HepG2 (cell line): ENCODE measurements around the gene HIF3A. TPM values are rescaled to one million over a fixed set of nuclear protein-coding genes. Genes with fewer than 3 reads are reported as not detected.

Experiments used
- ATAC-seq: fragments of 200-7000 bp; cut with Tn5 transposase; 3 replicates; pipeline ENCODE4 v1.9.1; 2020; ENCODE audit warnings: mild to moderate bottlenecking, moderate library complexity
- BruUV-seq: library from RNA; stranded (reverse); fragments of 400-500 nt; replicated peaks from 2 replicates; lab custom pipeline; 2021; lab: Mats Ljungman, UMichigan
- CTCF ChIA-PET: fragments of 300-600 bp; formaldehyde crosslinking; extraction: SDS; loops from one replicate; lab custom pipeline; 2021; ENCODE audit warnings: low total read pairs, inconsistent platforms, low intra/inter-chr PET ratio; lab: Yijun Ruan, JAX
- POLR2A ChIA-PET: fragments of 350-600 bp; sonication (Branson Sonifier 250); formaldehyde crosslinking; loops from one replicate; lab custom pipeline; 2020; ENCODE audit warnings: antibody characterized with exemption, inconsistent platforms; lab: Yijun Ruan, JAX
- DNase-seq: peaks from one replicate; pipeline ENCODE4 v3.0.0-alpha.2; 2015; ENCODE audit warnings: low spot score
- FAIRE-seq: peaks from 3 replicates; lab custom pipeline; 2011; peaks lifted over from hg19 to GRCh38; lab: Jason Lieb, UNC
- H2AFZ ChIP-seq: one replicate; pipeline ENCODE4 v1.6.1; 2011; ENCODE audit warnings: low read length, inconsistent platforms
- H3K27ac ChIP-seq: fragments of 300-600 bp; 3 replicates; pipeline ENCODE4 v1.8.0; 2011; ENCODE audit warnings: mixed run types, mild to moderate bottlenecking, mixed read lengths, low read length, inconsistent platforms; ENCODE audit not compliant: insufficient read depth; ENCODE audit errors: extremely low read length
- H3K27me3 ChIP-seq, 2 experiments: fragments of 200-600 bp in 1 of 2; 2 replicates in 1 of 2; 3 replicates in 1 of 2; pipeline versions ENCODE4 v1.6.0 to v1.8.0; 2011; ENCODE audit warnings: low read length in 2 of 2, mild to moderate bottlenecking in 2 of 2, moderate library complexity in 2 of 2, inconsistent platforms in 1 of 2; ENCODE audit not compliant: insufficient read depth in 2 of 2, control insufficient read depth in 1 of 2
- H3K36me3 ChIP-seq, 2 experiments: fragments of 200-600 bp in 1 of 2; replicated peaks in 1 of 2; 2 replicates in 1 of 2; 3 replicates in 1 of 2; pipeline versions ENCODE4 v1.5.1 to v1.8.0; 2011; ENCODE audit warnings: low read length in 2 of 2, inconsistent platforms in 1 of 2; ENCODE audit not compliant: insufficient read depth in 2 of 2, control insufficient read depth in 1 of 2
- H3K4me1 ChIP-seq: 2 replicates; pipeline ENCODE4 v1.5.1; 2012; ENCODE audit warnings: low read length, inconsistent platforms; ENCODE audit not compliant: insufficient read depth
- H3K4me2 ChIP-seq: 2 replicates; pipeline ENCODE4 v1.6.0; 2011; ENCODE audit warnings: low read depth, low read length, inconsistent platforms
- H3K4me3 ChIP-seq, 3 experiments: fragments of 200-600 bp in 1 of 3; sonication (generic), shearing (Covaris generic) in 1 of 3; replicated peaks in 1 of 3; 2 replicates each; pipeline ENCODE4 v1.5.1; 2011 to 2016; ENCODE audit warnings: low read length in 3 of 3, inconsistent platforms in 2 of 3, low read depth in 2 of 3, mild to moderate bottlenecking in 2 of 3, control low read depth in 1 of 3, mixed read lengths in 1 of 3; ENCODE audit not compliant: insufficient read depth in 1 of 3
- H3K79me2 ChIP-seq: one replicate; pipeline ENCODE4 v1.6.1; 2011; ENCODE audit warnings: low read length, inconsistent platforms; ENCODE audit not compliant: insufficient read depth
- H3K9ac ChIP-seq: 2 replicates; pipeline ENCODE4 v1.6.0; 2011; ENCODE audit warnings: mild to moderate bottlenecking, low read depth, low read length, inconsistent platforms; ENCODE audit not compliant: insufficient read depth
- H3K9me3 ChIP-seq: 2 replicates; pipeline ENCODE4 v1.5.1; 2012; ENCODE audit warnings: mild to moderate bottlenecking, low read length
- H4K20me1 ChIP-seq: 2 replicates; pipeline ENCODE4 v1.6.0; 2011; ENCODE audit warnings: inconsistent platforms, mild to moderate bottlenecking, low read length, moderate library complexity; ENCODE audit not compliant: insufficient read depth
- ASH2L ChIP-seq: fragments of 300-600, 200-600 bp; sonication (generic); IDR thresholded peaks from 2 replicates; pipeline ENCODE4 v1.7.0; 2017; ENCODE audit warnings: low read depth, mild to moderate bottlenecking, moderate library complexity, mixed read lengths, low read length; ENCODE audit not compliant: insufficient read length
- ESRRA ChIP-seq: sonication (generic); formaldehyde crosslinking; IDR thresholded peaks from 2 replicates; pipeline ENCODE4 v1.5.1; 2020; ENCODE audit warnings: mild to moderate bottlenecking, low read depth, missing genetic modification reagents
- HCFC1 ChIP-seq: fragments of 150-350 bp; IDR thresholded peaks from 2 replicates; pipeline ENCODE4 v1.6.1; 2014; ENCODE audit warnings: low read depth, low read length
- HNRNPK ChIP-seq: fragments of 200-400 bp; formaldehyde crosslinking; IDR thresholded peaks from 2 replicates; pipeline ENCODE4 v1.6.1; 2018; ENCODE audit warnings: low read length, low read depth, moderate library complexity, mild to moderate bottlenecking; ENCODE audit not compliant: poor library complexity, severe bottlenecking
- IRF1 ChIP-seq: sonication (generic); formaldehyde crosslinking; IDR thresholded peaks from 2 replicates; pipeline ENCODE4 v1.4.0; 2020; ENCODE audit warnings: low read depth, mild to moderate bottlenecking, missing genetic modification reagents
- ZNF329 ChIP-seq: sonication (generic); formaldehyde crosslinking; IDR thresholded peaks from 2 replicates; pipeline ENCODE4 v1.9.0; 2021; ENCODE audit warnings: low read depth, mild to moderate bottlenecking, missing genetic modification reagents
- ZNF580 ChIP-seq: IDR thresholded peaks from 2 replicates; pipeline ENCODE4 v1.6.1; 2016; ENCODE audit warnings: low read depth, borderline replicate concordance
- ZNF790 ChIP-seq: sonication (generic); formaldehyde crosslinking; IDR thresholded peaks from 2 replicates; pipeline ENCODE4 v1.8.0; 2022; ENCODE audit warnings: missing genetic modification reagents, mild to moderate bottlenecking, borderline replicate concordance
- WGBS: methylation state at CpG from one replicate; pipeline ENCODE4 v1.1.6; 2017; ENCODE audit warnings: low lambda C conversion rate; 5-methylcytosine and 5-hydroxymethylcytosine counted together
- in situ Hi-C: cut with HindIII; loops from 2 replicates; pipeline ENCODE4 v1.10.0; 2017; ENCODE audit warnings: low pct_unique_long_range_greater_than_20kb; ENCODE audit not compliant: extremely low pct_ligation_motif_present
- intact Hi-C: fragments of 100-400 bp; cut with micrococcal nuclease; formaldehyde crosslinking; loops from one replicate; pipeline ENCODE4 v1.10.0; 2022; ENCODE audit not compliant: unreplicated experiment
- polyA plus RNA-seq, 8 experiments: library from polyadenylated mRNA; depleted of rRNA in 3 of 8; stranded (reverse) in 7 of 8; unstranded in 1 of 8; fragments of >200 nt; fragmentation: Illumina TruSeq in 4 of 8; extraction: Trizol in 4 of 8; gene quantifications; 2 replicates each; pipeline versions ENCODE4 v1.2.1 to v1.2.3, GENCODE V29; 2011 to 2016; ENCODE audit warnings: low read depth in 4 of 8, missing spikeins in 1 of 8, mixed read lengths in 1 of 8; ENCODE audit not compliant: insufficient read depth in 1 of 8
- total RNA-seq, 5 experiments: library from RNA; depleted of rRNA; stranded (reverse); fragments of >200 nt; fragmentation: Illumina TruSeq; extraction: Trizol; gene quantifications; 2 replicates each; pipeline ENCODE4 v1.2.3, GENCODE V29; 2016; ENCODE audit warnings: low read depth in 1 of 5

The HIF3A gene
- total and polyA plus RNA-seq, 2 of the 13 experiments (the other 11 are each of a cell fraction or from before 2014, with no cell fraction given) = 0.09 to 0.22 TPM

DNA sequence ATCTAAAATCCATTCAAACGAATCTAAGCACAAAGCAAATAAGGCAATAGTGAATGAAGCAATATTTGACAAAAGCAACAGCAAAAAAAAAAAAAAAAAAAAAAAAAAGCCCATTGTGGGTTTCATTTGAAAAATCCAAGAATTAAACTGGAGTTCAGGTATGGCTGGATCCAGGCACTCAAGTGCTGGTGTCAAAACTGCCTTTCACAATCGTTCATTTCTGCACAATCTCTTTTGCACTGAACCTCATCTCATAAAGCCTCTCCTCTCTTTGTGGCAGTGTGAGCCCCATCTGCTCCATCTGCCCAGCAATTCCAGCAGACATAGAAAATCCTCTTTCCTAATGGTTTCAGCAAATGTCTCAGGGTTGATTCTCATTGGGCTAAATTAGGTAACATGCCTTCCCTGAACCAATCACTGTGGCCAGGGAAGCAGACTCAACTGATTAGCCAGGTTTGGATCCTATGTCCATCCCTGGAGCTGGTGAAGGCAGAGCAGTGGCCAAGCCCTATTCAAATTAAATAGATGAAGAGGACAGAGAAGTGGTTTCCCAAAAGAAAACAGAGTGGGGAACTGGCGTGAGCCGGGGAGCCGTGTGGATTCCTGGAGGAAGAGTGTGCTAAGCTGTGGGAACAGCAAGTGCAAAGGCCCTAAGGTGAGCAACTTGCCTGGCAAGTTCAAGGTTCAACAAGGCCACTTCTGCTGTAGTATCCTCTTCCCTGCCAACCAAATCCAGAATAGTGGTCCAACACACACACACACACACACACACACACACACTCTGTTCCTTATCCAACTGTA, 1.2 kb upstream of the HIF3A start:
- DNase-seq (no peak), ATAC-seq (no peak), FAIRE-seq (no peak)
- 0% methylated on average over 5 of the region's 5 CpGs for WGBS
- ChIA-PET CTCF (no interaction called here), POLR2A (no interaction called here)
- Histone ChIP-seq H3K4me3 (no peak overlapping the region), H4K20me1 (no peaks in the 10 kb centered on the region), H3K9ac (no peak overlapping the region), H3K27ac (no peak overlapping the region), H3K9me3 (no peaks in the 10 kb centered on the region), H3K27me3 (peaks cover 0 to 6% of the 10 kb centered on the region in 2 experiments; a peak in 1 of 5 replicates), H3K79me2 (no peaks in the 10 kb centered on the region), H3K4me1 (peaks cover 47% of the 10 kb centered on the region), H3K36me3 (no peaks in the 10 kb centered on the region), H2AFZ (no peak overlapping the region), H3K4me2 (no peak overlapping the region)
- peak; percentile 97 for TF ChIP-seq ZNF329 (CRISPR knock-in tag)
- no peak for TF ChIP-seq ZNF790 (CRISPR knock-in tag)
- BruUV-seq = no TSS peak
- in situ Hi-C loops (loop anchor here (5.0 kb wide), 1 partner anchor 192 kb away; no protein-coding TSS in a partner anchor), intact Hi-C loops (no loop called here)

DNA sequence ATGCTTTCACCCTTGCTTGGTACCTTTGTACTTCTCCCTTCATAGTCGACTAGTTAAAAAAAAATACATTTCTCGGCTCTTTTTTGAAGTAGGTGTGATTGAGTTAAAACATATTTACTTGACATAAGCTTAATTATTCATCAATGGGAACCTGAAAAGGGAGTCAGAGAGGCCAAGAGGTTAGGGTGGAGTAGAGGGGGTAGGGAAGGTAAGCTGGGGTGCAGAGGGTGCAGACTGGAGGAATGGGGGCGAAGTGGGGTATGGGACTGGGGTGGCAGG, 701 bp upstream of the HIF3A start:
- FAIRE-seq = no peak
- BruUV-seq = no TSS peak
- H3K9ac ChIP-seq = no peak overlapping the region
- intact Hi-C loops = no loop called here
- H3K79me2 ChIP-seq = no peaks in the 10 kb centered on the region
- no peak overlapping the region for H3K4me3 ChIP-seq
- no peak overlapping the region for H3K27ac ChIP-seq
- H3K4me1 ChIP-seq = peaks cover 53% of the 10 kb centered on the region
- H3K36me3 ChIP-seq = no peaks in the 10 kb centered on the region
- CTCF ChIA-PET = no interaction called here
- in situ Hi-C loops = loop anchor here (5.0 kb wide), 1 partner anchor 191 kb away; no protein-coding TSS in a partner anchor
- TF ChIP-seq ASH2L (no peak), ZNF580 (CRISPR knock-in tag) (no peak), HCFC1 (no peak), ESRRA (CRISPR knock-in tag) (no peak), IRF1 (no peak), HNRNPK (peak; percentile 3)
- TF ChIP-seq, all 625 proteins: peak for 1
- POLR2A ChIA-PET = no interaction called here
- WGBS = 5% methylated on average over 3 of the region's 3 CpGs
- no peak for ATAC-seq
- Histone ChIP-seq H3K4me2 (no peak overlapping the region), H2AFZ (no peak overlapping the region), H3K27me3 (peaks cover 0 to 6% of the 10 kb centered on the region in 2 experiments; a peak in 1 of 5 replicates), H4K20me1 (no peaks in the 10 kb centered on the region), H3K9me3 (no peaks in the 10 kb centered on the region)
- no peak for DNase-seq
